ENCODE data around the gene VAMP8. TPM values are rescaled to one million over a fixed set of nuclear protein-coding genes. Genes with fewer than 3 reads are reported as not detected.
A peak's percentile ranks its signal among the peaks of the same experiment; 100 is the strongest.

Gene VAMP8
- total and polyA plus RNA-seq, 2 donors (not counting 3 experiments of a cell fraction or from before 2014, with no cell fraction given): 39.0 to 68.7 TPM

GRCh38 chr2:85602476-85603234 lies 25.3 kb downstream of the VAMP8 start, which contains the start of gene TMEM150A:
Gene TMEM150A, minus strand, starts transcription at chr2:85602698. Its CDS starts 750 bp downstream, at chr2:85601948.
- H4K20me1 ChIP-seq (replicated peaks; ENCODE audit: control insufficient read depth, extremely low read depth, insufficient read depth, low read length): no peaks in the 10 kb centered on the region
- CTCF ChIA-PET: interaction anchor here (0.5 to 2.1 kb wide), 7 partner anchors 9 to 250 kb away, joined by 3 to 5 read pairs (median 3); partner anchors contain the start of genes C2orf68 and MAT2A
- H3K4me3 ChIP-seq (replicated peaks in 1 of 3; ENCODE audit: insufficient read depth in 1 of 3, low read depth in 1 of 3, low read length in 3 of 3): peak within 1 kb of the TSS; percentile 64 to 98 (median 65)
- BruUV-seq (replicated peaks): TSS peak; percentile 3
- H3K4me2 ChIP-seq (ENCODE audit: insufficient read depth, low read length): peak within 1 kb of the TSS; percentile 87
- H3K27ac ChIP-seq (ENCODE audit: insufficient read depth, low read depth, low read length): peak within 1 kb of the TSS; percentile 23
- peaks cover 0 to 20% of the 10 kb centered on the region in 2 experiments for H3K36me3 ChIP-seq (ENCODE audit: control insufficient read depth in 2 of 2, extremely low read depth in 1 of 2, insufficient read depth in 2 of 2, low read length in 2 of 2)
- POLR2A ChIA-PET: interaction anchor here (0.6 to 1.3 kb wide), 4 partner anchors 9 to 64 kb away, joined by 3 to 6 read pairs (median 3); partner anchors contain the start of genes C2orf68 and MAT2A
- H3K9ac ChIP-seq (replicated peaks; ENCODE audit: extremely low read depth, insufficient read depth, low read length): peak within 1 kb of the TSS; percentile 66
- H3K79me2 ChIP-seq (ENCODE audit: control insufficient read depth, insufficient read depth, low read length): no peaks in the 10 kb centered on the region
- H3K9me1 ChIP-seq (replicated peaks; ENCODE audit: control insufficient read depth, extremely low read depth, insufficient read depth, low read length): no peaks in the 10 kb centered on the region
- peak; percentile 87 for TF ChIP-seq POLR2A (IDR thresholded peaks at IDR 0.05; ENCODE audit: low read depth, low read length)
- TF ChIP-seq CTCF (IDR thresholded peaks at IDR 0.05; ENCODE audit: extremely low read depth in 1 of 2, insufficient read depth in 1 of 2, low read depth in 1 of 2, low read length in 2 of 2): peak; percentile 32 to 51
- TF ChIP-seq JUN (IDR thresholded peaks at IDR 0.05; ENCODE audit: borderline replicate concordance, insufficient read depth, insufficient read length, low read depth): no peak
- no peak for TF ChIP-seq EZH2 (IDR thresholded peaks at IDR 0.05; ENCODE audit: borderline replicate concordance, low read depth, low read length, severe bottlenecking)
- no peak for TF ChIP-seq GATA2 (IDR thresholded peaks at IDR 0.05; ENCODE audit: insufficient read depth, insufficient read length, low read depth, low read length)
- no peak for TF ChIP-seq MYC (IDR thresholded peaks at IDR 0.05; ENCODE audit: low read depth, low read length)
- peak; percentile 3 for TF ChIP-seq MAX (IDR thresholded peaks at IDR 0.05; ENCODE audit: insufficient read depth, insufficient read length)
- TF ChIP-seq FOS (IDR thresholded peaks at IDR 0.05; ENCODE audit: borderline replicate concordance, insufficient read depth, low read length): no peak
- peak; percentile 85 for TF ChIP-seq POLR2AphosphoS5 (IDR thresholded peaks at IDR 0.05; ENCODE audit: insufficient read depth, low read depth, low read length)
- peaks cover 24% of the 10 kb centered on the region for H3K4me1 ChIP-seq (ENCODE audit: control insufficient read depth, extremely low read depth, insufficient read depth, low read length)
- dilution Hi-C loops (cut with MboI; ENCODE audit: extremely low pct_ligation_motif_present, low sequenced_read_pairs) (no loop called here), intact Hi-C loops (cut with micrococcal nuclease) (loop anchor here (1.0 to 5.0 kb wide), 4 partner anchors 17 to 180 kb away; partner anchors contain the start of gene GGCX)
- peak; percentile 88 for FAIRE-seq
- peak; percentile 88 for DNase-seq (ENCODE audit: low read depth, low spot score)
- peak within 1 kb of the TSS; percentile 86 for H2AFZ ChIP-seq (ENCODE audit: low read depth, low read length)
- no peaks in the 10 kb centered on the region for H3K27me3 ChIP-seq (ENCODE audit: control insufficient read depth in 2 of 2, insufficient read depth in 2 of 2, low read length in 2 of 2)
- H3K9me3 ChIP-seq (replicated peaks; ENCODE audit: control insufficient read depth, insufficient read depth, low read length): no peaks in the 10 kb centered on the region

Measured in endothelial cell of umbilical vein (primary cell).